Activated CD4-positive, alpha-beta T cell treated with anti-CD3 and anti-CD28 coated beads for 36 hours (primary cell): ENCODE measurements around the gene L3MBTL4. TPM values are rescaled to one million over a fixed set of nuclear protein-coding genes. Genes with fewer than 3 reads are reported as not detected.
"Not testable (repeated sequence)": the region's sequence is repeated elsewhere in the genome, so short reads cannot be mapped to it uniquely, and the experiment has no call there.

Source experiments
- ATAC-seq: fragments of 200-7000 bp; cut with Tn5 transposase; one replicate; pipeline ENCODE4 v1.10.0; 2021; ENCODE audit warnings: mild to moderate bottlenecking, moderate library complexity
- CTCF ChIA-PET: fragments of 350-600 bp; sonication (Branson Sonifier 250); formaldehyde crosslinking; loops from one replicate; lab custom pipeline; 2021; ENCODE audit warnings: antibody characterized with exemption; lab: Charles Lee
- POLR2A ChIA-PET: fragments of 350-600 bp; sonication (Branson Sonifier 250); formaldehyde crosslinking; loops from one replicate; lab custom pipeline; 2021; ENCODE audit warnings: antibody characterized with exemption, inconsistent platforms; lab: Charles Lee
- DNase-seq: peaks from one replicate; pipeline ENCODE4 v3.0.0-alpha.2; 2020
- H3K27ac Mint-ChIP-seq: one replicate; pipeline ENCODE4 v1.8.0; 2021; ENCODE audit warnings: mixed read lengths
- H3K27me3 Mint-ChIP-seq: one replicate; pipeline ENCODE4 v1.8.0; 2021; ENCODE audit warnings: mixed read lengths
- H3K36me3 Mint-ChIP-seq: one replicate; pipeline ENCODE4 v1.8.0; 2021; ENCODE audit warnings: low read depth, mixed read lengths
- H3K4me1 Mint-ChIP-seq: one replicate; pipeline ENCODE4 v1.8.0; 2021; ENCODE audit warnings: mixed read lengths
- H3K4me3 Mint-ChIP-seq: one replicate; pipeline ENCODE4 v1.8.0; 2021; ENCODE audit warnings: mild to moderate bottlenecking, moderate library complexity, mixed read lengths
- H3K9me3 Mint-ChIP-seq: one replicate; pipeline ENCODE4 v1.8.0; 2021; ENCODE audit warnings: low read depth, mixed read lengths
- intact Hi-C, 2 experiments: fragments of 100-400 bp; cut with DNase I in 1 of 2; cut with micrococcal nuclease in 1 of 2; formaldehyde crosslinking; loops; one replicate each; pipeline versions ENCODE4 v1.14.2 to v1.15.1; 2022 to 2024; cut with DNase I, micrococcal nuclease
- total RNA-seq, 2 experiments: library from RNA; stranded (reverse); gene quantifications; one replicate each; pipeline ENCODE4 v1.2.3, GENCODE V29; 2021

Gene L3MBTL4
- total RNA-seq, 2 experiments from 2014 or later: 0.11 to 0.21 TPM

- ATAC-seq: no peak
- no peaks in the 10 kb centered on the region for H3K4me1 Mint-ChIP-seq
These were observed 253.2 kb downstream of the L3MBTL4 start for GRCh38 chr18:6161549-6161948.

GRCh38 chr18:6159426-6159825, 255.3 kb downstream of the L3MBTL4 start:
- no peak for DNase-seq
- H3K4me1 Mint-ChIP-seq: no peaks in the 10 kb centered on the region
- CTCF ChIA-PET: interaction anchor here (0.6 kb wide), 1 partner anchor 8 kb away, joined by 3 read pairs; no protein-coding TSS in a partner anchor
- H3K9me3 Mint-ChIP-seq: peaks cover 8% of the 10 kb centered on the region
- H3K36me3 Mint-ChIP-seq: no peaks in the 10 kb centered on the region
- intact Hi-C loops: no loop called here
- POLR2A ChIA-PET: no interaction called here
- H3K27ac Mint-ChIP-seq: no peak overlapping the region
- H3K4me3 Mint-ChIP-seq: no peak overlapping the region
- ATAC-seq: no peak
- H3K27me3 Mint-ChIP-seq: no peaks in the 10 kb centered on the region

More at GRCh38 chr18:6161549-6161948, 253.2 kb downstream of the L3MBTL4 start:
- peaks cover 7% of the 10 kb centered on the region for H3K9me3 Mint-ChIP-seq
- intact Hi-C loops: loop anchor here in 1 of 2 experiments (5.0 kb wide), 1 partner anchor 566 kb away; the partner anchor contains the start of gene ARHGAP28
- no peaks in the 10 kb centered on the region for H3K36me3 Mint-ChIP-seq
- H3K27me3 Mint-ChIP-seq: no peaks in the 10 kb centered on the region
- no peak overlapping the region for H3K4me3 Mint-ChIP-seq
- no peak for DNase-seq
- no peak overlapping the region for H3K27ac Mint-ChIP-seq
- ChIA-PET CTCF (no interaction called here), POLR2A (no interaction called here)

GRCh38 chr18:6158958-6159357, 255.8 kb downstream of the L3MBTL4 start:
- Mint-ChIP-seq H3K4me1 (no peaks in the 10 kb centered on the region), H3K4me3 (no peak overlapping the region), H3K9me3 (peaks cover 9% of the 10 kb centered on the region), H3K27ac (no peak overlapping the region), H3K36me3 (no peaks in the 10 kb centered on the region), H3K27me3 (no peaks in the 10 kb centered on the region)
- ATAC-seq: no peak
- intact Hi-C loops: no loop called here
- POLR2A ChIA-PET: no interaction called here
- no peak for DNase-seq
- CTCF ChIA-PET: interaction anchor here (0.6 kb wide), 1 partner anchor 8 kb away, joined by 3 read pairs; no protein-coding TSS in a partner anchor

GRCh38 chr18:6156446-6156845, 258.3 kb downstream of the L3MBTL4 start:
- H3K4me1 Mint-ChIP-seq: no peaks in the 10 kb centered on the region
- no peak overlapping the region for H3K4me3 Mint-ChIP-seq
- ChIA-PET POLR2A (no interaction called here), CTCF (no interaction called here)
- intact Hi-C loops: no loop called here
- peaks cover 7% of the 10 kb centered on the region for H3K9me3 Mint-ChIP-seq
- H3K36me3 Mint-ChIP-seq: no peaks in the 10 kb centered on the region
- DNase-seq (no peak), ATAC-seq (no peak)
- no peaks in the 10 kb centered on the region for H3K27me3 Mint-ChIP-seq
- no peak overlapping the region for H3K27ac Mint-ChIP-seq

GRCh38 chr18:6155707-6156106, 259.0 kb downstream of the L3MBTL4 start:
- Mint-ChIP-seq H3K27ac (no peak overlapping the region), H3K4me1 (no peaks in the 10 kb centered on the region), H3K9me3 (peaks cover 7% of the 10 kb centered on the region), H3K27me3 (no peaks in the 10 kb centered on the region), H3K36me3 (no peaks in the 10 kb centered on the region), H3K4me3 (no peak overlapping the region)
- DNase-seq (no peak), ATAC-seq (no peak)
- CTCF ChIA-PET: no interaction called here
- intact Hi-C loops: no loop called here
- POLR2A ChIA-PET: no interaction called here

- POLR2A ChIA-PET: no interaction called here
- peaks cover 7% of the 10 kb centered on the region for H3K9me3 Mint-ChIP-seq
- no peak overlapping the region for H3K27ac Mint-ChIP-seq
- CTCF ChIA-PET: interaction anchor here (0.7 kb wide), 1 partner anchor 61 kb away, joined by 3 read pairs; no protein-coding TSS in a partner anchor
- intact Hi-C loops: no loop called here
- no peaks in the 10 kb centered on the region for H3K36me3 Mint-ChIP-seq
- no peak overlapping the region for H3K4me3 Mint-ChIP-seq
- DNase-seq: no peak
- no peak for ATAC-seq
- no peaks in the 10 kb centered on the region for H3K27me3 Mint-ChIP-seq
- H3K4me1 Mint-ChIP-seq: no peaks in the 10 kb centered on the region
These were observed 264.3 kb downstream of the L3MBTL4 start for GRCh38 chr18:6150430-6150829.

- Mint-ChIP-seq H3K9me3 (no peaks in the 10 kb centered on the region), H3K27me3 (no peaks in the 10 kb centered on the region), H3K4me1 (no peaks in the 10 kb centered on the region), H3K36me3 (no peaks in the 10 kb centered on the region), H3K4me3 (no peak overlapping the region), H3K27ac (no peak overlapping the region)
- CTCF ChIA-PET: no interaction called here
- DNase-seq: no peak
- intact Hi-C loops: no loop called here
- ATAC-seq: no peak
- POLR2A ChIA-PET: no interaction called here
These were observed 268.4 kb downstream of the L3MBTL4 start for GRCh38 chr18:6146307-6146661.

GRCh38 chr18:6145645-6146306, 268.9 kb downstream of the L3MBTL4 start:
- no peak overlapping the region for H3K4me3 Mint-ChIP-seq
- no peaks in the 10 kb centered on the region for H3K9me3 Mint-ChIP-seq
- H3K27ac Mint-ChIP-seq: no peak overlapping the region
- intact Hi-C loops: no loop called here
- H3K36me3 Mint-ChIP-seq: no peaks in the 10 kb centered on the region
- ChIA-PET POLR2A (no interaction called here), CTCF (no interaction called here)
- no peak for ATAC-seq
- H3K4me1 Mint-ChIP-seq: no peaks in the 10 kb centered on the region
- no peaks in the 10 kb centered on the region for H3K27me3 Mint-ChIP-seq
- DNase-seq: no peak

GRCh38 chr18:6139007-6139406, 275.7 kb downstream of the L3MBTL4 start:
- ATAC-seq (no peak), DNase-seq (no peak)
- intact Hi-C loops: no loop called here
- H3K27ac Mint-ChIP-seq: no peak overlapping the region
- peaks cover 6% of the 10 kb centered on the region for H3K9me3 Mint-ChIP-seq
- no peaks in the 10 kb centered on the region for H3K27me3 Mint-ChIP-seq
- POLR2A ChIA-PET: no interaction called here
- no peaks in the 10 kb centered on the region for H3K36me3 Mint-ChIP-seq
- no peak overlapping the region for H3K4me3 Mint-ChIP-seq
- CTCF ChIA-PET: no interaction called here
- H3K4me1 Mint-ChIP-seq: no peaks in the 10 kb centered on the region

GRCh38 chr18:6135901-6136300, 278.8 kb downstream of the L3MBTL4 start:
- intact Hi-C loops, H3K9me3 Mint-ChIP-seq, H3K4me3 Mint-ChIP-seq, H3K27me3 Mint-ChIP-seq, ATAC-seq, CTCF ChIA-PET, H3K36me3 Mint-ChIP-seq, H3K4me1 Mint-ChIP-seq, H3K27ac Mint-ChIP-seq, DNase-seq, POLR2A ChIA-PET: not testable (repeated sequence)

- H3K27ac Mint-ChIP-seq, H3K36me3 Mint-ChIP-seq, H3K9me3 Mint-ChIP-seq, intact Hi-C loops, POLR2A ChIA-PET, DNase-seq, H3K4me3 Mint-ChIP-seq, H3K27me3 Mint-ChIP-seq, H3K4me1 Mint-ChIP-seq, ATAC-seq, CTCF ChIA-PET: not testable (repeated sequence)
These were observed 279.7 kb downstream of the L3MBTL4 start for GRCh38 chr18:6135029-6135428.

- H3K27ac Mint-ChIP-seq: no peak overlapping the region
- H3K9me3 Mint-ChIP-seq: peaks cover 6% of the 10 kb centered on the region
These were observed 281.9 kb downstream of the L3MBTL4 start for GRCh38 chr18:6132751-6133368.

More at GRCh38 chr18:6132751-6133368, 281.9 kb downstream of the L3MBTL4 start:
- ChIA-PET CTCF (no interaction called here), POLR2A (no interaction called here)
- no peak for DNase-seq
- Mint-ChIP-seq H3K4me3 (no peak overlapping the region), H3K27me3 (no peaks in the 10 kb centered on the region), H3K36me3 (no peaks in the 10 kb centered on the region), H3K4me1 (no peaks in the 10 kb centered on the region)
- intact Hi-C loops: no loop called here
- ATAC-seq: no peak
